ENCODE measurements around the gene FAM174C.

FAM174C gene

GRCh38 chr19:1237754-1238368 lies 37.5 kb upstream of the FAM174C start, which contains the start of gene CBARP:
Gene CBARP (minus strand): TSS chr19:1238005. CDS start chr19:1236100, 1,905 bp downstream.
- peak within 1 kb of the TSS; percentile 88 for H3K4me3 ChIP-seq (ENCODE audit: control insufficient read depth, low read depth, low read length)
- DNase-seq (ENCODE audit: low read depth): no peak
- no peak for TF ChIP-seq CTCF (IDR thresholded peaks at IDR 0.05; ENCODE audit: control insufficient read depth, insufficient read depth, low read depth, low read length, missing control alignments)

- peak overlapping the region; percentile 35 for H3K4me3 ChIP-seq (ENCODE audit: control insufficient read depth, low read depth, low read length)
- TF ChIP-seq CTCF (IDR thresholded peaks at IDR 0.05; ENCODE audit: control insufficient read depth, insufficient read depth, low read depth, low read length, missing control alignments): no peak
- DNase-seq (ENCODE audit: low read depth): no peak
These were observed 36.7 kb upstream of the FAM174C start for GRCh38 chr19:1238369-1239303.

DNA sequence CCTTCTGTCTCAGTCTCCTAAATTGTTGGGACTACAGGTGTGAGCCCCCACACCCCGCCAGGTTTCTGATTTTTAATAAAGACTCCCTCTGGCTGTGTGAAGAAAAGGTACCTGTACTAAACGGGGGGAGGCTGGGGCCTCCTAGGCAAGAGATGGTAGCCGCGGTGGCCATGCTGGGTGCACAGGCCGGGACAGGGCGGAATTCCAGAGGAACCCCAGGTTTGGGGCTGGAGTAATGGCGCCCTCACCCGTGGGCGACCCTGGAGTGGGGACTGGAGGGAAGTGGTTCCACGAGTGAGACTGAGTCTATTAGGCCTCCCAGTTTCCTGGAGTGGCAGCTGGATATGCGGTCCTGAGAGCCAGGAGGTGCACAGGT lies 35.9 kb upstream of the FAM174C start:
- H3K4me3 ChIP-seq (ENCODE audit: control insufficient read depth, low read depth, low read length): no peak overlapping the region
- TF ChIP-seq CTCF (IDR thresholded peaks at IDR 0.05; ENCODE audit: control insufficient read depth, insufficient read depth, low read depth, low read length, missing control alignments): no peak
- no peak for DNase-seq (ENCODE audit: low read depth)

DNA sequence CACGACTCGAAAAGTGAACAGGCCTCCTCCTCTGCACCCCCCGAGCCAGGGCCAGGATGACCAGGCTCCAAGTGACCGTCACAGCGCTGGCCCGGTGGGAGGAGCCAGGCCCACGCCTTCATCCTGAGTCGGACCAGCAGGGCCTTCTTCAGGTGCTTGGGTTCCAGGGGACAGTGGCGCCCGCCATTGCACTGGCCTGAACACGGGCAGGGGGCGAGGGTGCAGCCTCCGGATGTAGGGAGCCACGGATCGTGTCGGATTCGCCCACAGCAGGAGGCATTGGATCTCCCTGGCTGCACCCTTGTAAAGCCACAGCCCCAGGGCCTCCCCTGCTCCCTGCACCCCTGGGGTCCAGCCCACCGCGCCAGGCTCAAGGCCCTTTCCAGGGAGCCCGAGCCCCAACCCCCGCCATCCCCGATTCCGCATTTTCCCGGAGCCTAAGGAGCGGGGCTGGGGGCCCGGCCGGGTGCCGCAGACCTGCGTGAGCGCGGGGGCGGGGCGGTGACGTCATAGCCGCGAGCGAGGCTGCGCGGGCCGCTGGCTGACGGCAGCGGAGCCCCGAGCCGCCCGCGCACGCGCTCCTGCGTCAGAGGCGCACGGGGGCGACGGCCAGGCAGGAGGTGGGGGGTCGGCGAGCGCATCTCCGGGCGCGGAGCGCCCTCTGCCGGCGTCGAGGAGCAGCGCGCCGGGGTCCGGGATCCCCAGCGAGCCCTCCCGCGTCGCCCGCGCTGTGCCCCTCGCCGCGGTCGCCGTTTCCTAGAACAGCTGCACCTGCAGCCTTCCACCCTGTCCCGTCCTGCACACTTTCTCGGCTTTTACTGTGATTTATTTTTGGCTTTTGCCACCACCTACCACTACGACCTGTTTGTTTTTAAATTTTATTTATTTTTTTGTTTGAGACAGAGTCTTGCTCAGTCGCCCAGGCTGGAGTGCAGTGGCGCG lies 35.3 kb upstream of the FAM174C start:
- TF ChIP-seq CTCF (IDR thresholded peaks at IDR 0.05; ENCODE audit: control insufficient read depth, insufficient read depth, low read depth, low read length, missing control alignments): peak; percentile 53
- no peak for DNase-seq (ENCODE audit: low read depth)
- peak overlapping the region; percentile 35 for H3K4me3 ChIP-seq (ENCODE audit: control insufficient read depth, low read depth, low read length)

- H3K4me3 ChIP-seq (ENCODE audit: control insufficient read depth, low read depth, low read length): no peak overlapping the region
- no peak for TF ChIP-seq CTCF (IDR thresholded peaks at IDR 0.05; ENCODE audit: control insufficient read depth, insufficient read depth, low read depth, low read length, missing control alignments)
These were observed 34.4 kb upstream of the FAM174C start for GRCh38 chr19:1240925-1241324.

More at GRCh38 chr19:1240925-1241324, 34.4 kb upstream of the FAM174C start:
- no peak for DNase-seq (ENCODE audit: low read depth)
